Chondrocyte (in vitro differentiated cells): ENCODE results near the gene CD47. TPM values are rescaled to one million over a fixed set of nuclear protein-coding genes. Genes with fewer than 3 reads are reported as not detected.

ENCODE experiments used
- DNase-seq: peaks from one replicate; pipeline ENCODE4 v3.0.0; 2021; ENCODE audit warnings: mixed read lengths, low spot score
- H3K27ac Mint-ChIP-seq: one replicate; pipeline ENCODE4 v1.8.0; 2021; ENCODE audit warnings: mild to moderate bottlenecking, moderate library complexity, mixed read lengths; ENCODE audit not compliant: unreplicated experiment
- H3K27me3 Mint-ChIP-seq: 2 replicates; pipeline ENCODE4 v1.8.0; 2021; ENCODE audit warnings: low read depth, mixed read lengths
- H3K36me3 Mint-ChIP-seq: 2 replicates; pipeline ENCODE4 v1.8.0; 2021; ENCODE audit warnings: low read depth, mixed read lengths
- H3K4me1 Mint-ChIP-seq: 2 replicates; pipeline ENCODE4 v1.8.0; 2021; ENCODE audit warnings: low read depth, mild to moderate bottlenecking, mixed read lengths
- H3K4me3 Mint-ChIP-seq: one replicate; pipeline ENCODE4 v1.8.0; 2021; ENCODE audit warnings: mild to moderate bottlenecking, moderate library complexity, mixed read lengths; ENCODE audit not compliant: unreplicated experiment
- H3K9me3 Mint-ChIP-seq: 2 replicates; pipeline ENCODE4 v1.8.0; 2021; ENCODE audit warnings: low read depth, mixed read lengths
- total RNA-seq: library from RNA; stranded (reverse); gene quantifications from 3 replicates; pipeline ENCODE4 v1.2.1, GENCODE V29; 2021
- TF ChIP-seq, protein P1 (sequence below): fragments of 200-600 bp; sonication (generic); IDR thresholded peaks from 2 replicates; pipeline ENCODE4 v1.5.0; 2021; ENCODE audit warnings: antibody characterized with exemption, mild to moderate bottlenecking, moderate library complexity

The CD47 gene
- total RNA-seq, 1 donor from 2014 or later, result 43.1 TPM

DNA sequence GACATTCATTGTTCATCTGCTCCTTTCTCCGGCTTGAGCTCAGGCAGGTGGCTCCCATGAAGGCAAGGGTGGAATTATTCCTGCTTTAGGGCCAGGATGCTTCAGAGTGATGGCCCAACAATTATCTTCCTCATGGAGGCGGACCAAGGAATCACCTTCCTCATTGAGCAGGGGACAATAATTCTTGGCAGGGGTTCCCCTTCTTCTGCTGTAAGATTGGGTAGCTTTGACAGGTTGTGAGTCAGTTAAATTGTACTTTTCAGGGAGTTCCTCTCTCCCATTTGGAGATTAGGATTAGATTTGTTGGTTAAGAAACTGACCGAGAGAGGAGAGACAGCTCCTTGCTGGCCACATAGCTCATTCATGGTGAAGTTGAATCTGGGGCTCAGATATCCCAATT, 31.4 kb upstream of the CD47 start:
- TF ChIP-seq, protein P1, sequence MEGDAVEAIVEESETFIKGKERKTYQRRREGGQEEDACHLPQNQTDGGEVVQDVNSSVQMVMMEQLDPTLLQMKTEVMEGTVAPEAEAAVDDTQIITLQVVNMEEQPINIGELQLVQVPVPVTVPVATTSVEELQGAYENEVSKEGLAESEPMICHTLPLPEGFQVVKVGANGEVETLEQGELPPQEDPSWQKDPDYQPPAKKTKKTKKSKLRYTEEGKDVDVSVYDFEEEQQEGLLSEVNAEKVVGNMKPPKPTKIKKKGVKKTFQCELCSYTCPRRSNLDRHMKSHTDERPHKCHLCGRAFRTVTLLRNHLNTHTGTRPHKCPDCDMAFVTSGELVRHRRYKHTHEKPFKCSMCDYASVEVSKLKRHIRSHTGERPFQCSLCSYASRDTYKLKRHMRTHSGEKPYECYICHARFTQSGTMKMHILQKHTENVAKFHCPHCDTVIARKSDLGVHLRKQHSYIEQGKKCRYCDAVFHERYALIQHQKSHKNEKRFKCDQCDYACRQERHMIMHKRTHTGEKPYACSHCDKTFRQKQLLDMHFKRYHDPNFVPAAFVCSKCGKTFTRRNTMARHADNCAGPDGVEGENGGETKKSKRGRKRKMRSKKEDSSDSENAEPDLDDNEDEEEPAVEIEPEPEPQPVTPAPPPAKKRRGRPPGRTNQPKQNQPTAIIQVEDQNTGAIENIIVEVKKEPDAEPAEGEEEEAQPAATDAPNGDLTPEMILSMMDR, result no peak
- no peaks in the 10 kb centered on the region for H3K9me3 Mint-ChIP-seq
- H3K4me3 Mint-ChIP-seq, result no peak overlapping the region
- H3K27ac Mint-ChIP-seq, result no peak overlapping the region
- no peaks in the 10 kb centered on the region for H3K36me3 Mint-ChIP-seq
- DNase-seq, result no peak
- H3K4me1 Mint-ChIP-seq, result no peaks in the 10 kb centered on the region
- peaks cover 2% of the 10 kb centered on the region for H3K27me3 Mint-ChIP-seq

DNA sequence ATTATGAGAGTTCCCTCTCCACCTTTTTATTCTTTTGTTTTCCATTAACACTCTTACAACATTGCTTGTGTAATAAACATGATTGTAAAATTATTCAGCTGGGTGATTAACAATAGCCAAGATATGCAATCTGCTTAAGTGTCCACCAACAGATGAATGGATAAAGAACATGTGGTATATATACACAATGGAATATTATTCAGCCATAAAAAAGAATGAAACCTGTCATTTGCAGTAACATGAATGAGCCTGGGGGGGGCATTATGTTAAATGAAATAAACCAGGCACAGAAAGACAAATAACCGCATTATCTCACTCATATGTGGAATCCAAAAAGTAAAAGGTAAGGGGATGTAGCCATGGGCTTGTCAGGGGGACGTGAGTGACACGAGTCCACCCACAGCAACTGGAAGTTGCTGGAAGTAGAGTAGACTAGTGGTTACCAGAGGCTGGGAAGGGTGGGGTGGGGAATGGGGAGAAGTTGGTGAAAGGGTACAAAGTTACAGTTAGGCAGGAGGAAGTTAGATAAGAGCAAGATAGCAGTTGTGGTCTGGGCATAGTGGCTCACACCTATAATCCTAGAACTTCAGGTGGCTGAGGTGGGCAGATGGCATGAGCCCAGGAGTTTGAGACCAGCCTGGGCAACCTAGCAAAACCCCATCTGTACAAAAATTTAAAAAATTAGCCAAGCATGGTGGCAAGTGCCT, 28.7 kb upstream of the CD47 start:
- Mint-ChIP-seq H3K27me3 (peaks cover 2% of the 10 kb centered on the region), H3K4me3 (no peak overlapping the region), H3K36me3 (no peaks in the 10 kb centered on the region), H3K27ac (no peak overlapping the region), H3K9me3 (no peaks in the 10 kb centered on the region), H3K4me1 (no peaks in the 10 kb centered on the region)
- TF ChIP-seq, protein P1, result no peak
- no peak for DNase-seq

DNA sequence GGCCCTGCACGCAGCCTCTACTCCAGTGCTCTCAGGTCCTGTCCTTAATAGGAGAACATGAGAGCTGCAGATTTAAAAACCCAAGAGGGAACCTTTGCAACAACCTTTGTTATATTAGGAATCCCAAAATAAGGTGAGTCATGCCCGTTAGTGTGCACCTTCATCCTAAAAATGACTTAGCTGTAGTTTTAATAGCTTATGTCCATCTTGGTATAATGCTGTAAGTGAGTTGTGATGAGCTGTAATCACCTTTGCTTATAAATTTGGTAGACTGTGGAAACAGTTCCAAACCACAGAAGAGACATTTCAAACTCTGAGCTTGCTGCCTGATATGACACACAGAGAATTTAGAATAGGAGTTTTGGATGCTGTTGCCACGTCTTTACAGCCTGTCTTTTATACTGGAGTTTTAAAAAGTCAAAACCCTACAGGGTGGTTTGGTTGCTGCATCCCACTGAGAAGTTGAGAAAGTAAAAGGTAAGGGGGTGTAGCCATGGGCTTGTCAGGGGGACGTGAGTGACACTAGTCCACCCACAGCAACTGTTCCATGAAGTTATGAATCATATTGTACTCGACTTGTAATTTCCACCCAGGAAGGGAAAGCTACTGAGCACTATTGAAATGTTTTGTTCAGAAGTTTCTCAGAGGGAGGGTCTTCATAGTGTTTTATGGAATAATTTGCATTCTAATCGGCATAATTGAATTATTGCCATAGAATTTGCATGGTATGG, 27.4 kb upstream of the CD47 start:
- no peaks in the 10 kb centered on the region for H3K9me3 Mint-ChIP-seq
- H3K4me3 Mint-ChIP-seq, result no peak overlapping the region
- TF ChIP-seq, protein P1, result no peak
- DNase-seq, result no peak
- H3K4me1 Mint-ChIP-seq, result no peaks in the 10 kb centered on the region
- H3K27ac Mint-ChIP-seq, result no peak overlapping the region
- H3K27me3 Mint-ChIP-seq, result peaks cover 2% of the 10 kb centered on the region
- no peaks in the 10 kb centered on the region for H3K36me3 Mint-ChIP-seq

DNA sequence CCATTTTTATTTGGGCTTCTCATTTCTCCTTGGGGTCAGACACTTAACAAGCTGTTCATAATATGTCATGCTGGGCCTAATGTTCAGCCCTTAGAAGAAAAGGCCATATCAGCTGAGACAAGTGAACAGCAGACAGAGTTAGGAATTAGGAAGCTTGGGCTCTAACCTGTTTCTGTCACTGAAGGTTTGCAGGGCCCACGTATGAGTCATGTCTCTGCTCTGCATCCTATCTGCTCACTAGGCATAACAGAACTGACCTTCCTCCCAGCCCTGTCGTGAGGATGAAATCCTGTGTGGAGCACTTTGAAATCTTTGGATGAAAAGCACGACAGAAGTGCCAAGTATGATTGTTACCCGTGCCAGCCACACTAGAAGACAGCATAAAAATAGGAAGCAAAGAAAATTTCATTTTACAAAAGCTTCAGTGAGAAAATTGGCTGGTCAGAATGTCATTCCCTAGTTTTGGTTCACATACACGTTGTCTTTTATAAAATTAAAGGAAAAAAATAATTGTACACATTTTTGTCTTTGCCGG, 26.5 kb upstream of the CD47 start:
- TF ChIP-seq, protein P1, result no peak
- Mint-ChIP-seq H3K27me3 (no peaks in the 10 kb centered on the region), H3K27ac (no peak overlapping the region), H3K4me3 (no peak overlapping the region), H3K9me3 (no peaks in the 10 kb centered on the region), H3K4me1 (no peaks in the 10 kb centered on the region), H3K36me3 (no peaks in the 10 kb centered on the region)
- no peak for DNase-seq

DNA sequence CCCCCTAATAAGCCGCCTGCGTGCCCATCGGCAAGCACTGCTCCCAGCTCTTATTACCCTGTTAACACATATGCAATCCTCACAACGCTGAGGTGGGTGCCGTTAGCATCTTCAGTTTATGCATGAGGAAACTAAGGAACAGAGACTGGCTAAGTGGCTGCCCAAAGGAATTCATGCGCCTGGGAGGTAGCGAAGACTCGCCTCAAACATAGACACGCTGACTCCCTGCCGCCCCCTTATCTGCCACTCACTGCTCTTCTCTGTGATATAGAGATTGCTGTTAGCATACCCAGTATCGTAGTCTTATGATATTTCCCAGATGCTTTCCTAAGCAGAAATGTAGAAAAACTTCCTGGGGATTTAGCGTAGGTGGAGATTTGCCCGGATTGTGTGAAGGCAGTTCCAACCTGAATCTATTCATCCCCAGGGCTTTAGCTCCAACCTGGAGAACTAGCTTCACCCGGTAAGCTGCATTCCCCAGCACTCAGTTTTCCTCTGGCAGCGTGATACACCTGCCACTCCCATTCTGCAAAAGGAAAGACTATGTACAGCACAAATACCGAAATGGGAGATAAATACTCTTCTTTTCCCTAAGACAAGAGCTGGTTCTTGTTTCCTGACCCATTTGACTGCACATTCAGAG, 23.7 kb upstream of the CD47 start:
- H3K27me3 Mint-ChIP-seq, result no peaks in the 10 kb centered on the region
- no peak for DNase-seq
- H3K36me3 Mint-ChIP-seq, result no peaks in the 10 kb centered on the region
- H3K4me3 Mint-ChIP-seq, result no peak overlapping the region
- H3K4me1 Mint-ChIP-seq, result no peaks in the 10 kb centered on the region
- no peak overlapping the region for H3K27ac Mint-ChIP-seq
- TF ChIP-seq, protein P1, result no peak
- no peaks in the 10 kb centered on the region for H3K9me3 Mint-ChIP-seq
